K562 (cell line): ENCODE results near the gene TNKS2. TPM values are rescaled to one million over a fixed set of nuclear protein-coding genes. Genes with fewer than 3 reads are reported as not detected.

Experiments
- ATAC-seq: fragments of 200-7000 bp; cut with Tn5 transposase; 3 replicates; pipeline ENCODE4 v1.9.1; 2020; ENCODE audit warnings: moderate library complexity
- BruUV-seq: library from RNA; stranded (reverse); fragments of 400-500 nt; replicated peaks from 2 replicates; lab custom pipeline; 2021; lab: Mats Ljungman, UMichigan
- CTCF ChIA-PET: fragments of 300-600 bp; formaldehyde crosslinking; extraction: SDS; loops from one replicate; lab custom pipeline; 2021; ENCODE audit warnings: low intra/inter-chr PET ratio; lab: Yijun Ruan, JAX
- POLR2A ChIA-PET: fragments of 300-600, 350-650 bp; sonication (Branson Sonifier 250); formaldehyde crosslinking; extraction: SDS; loops from one replicate; lab custom pipeline; 2021; ENCODE audit warnings: antibody characterized with exemption, inconsistent platforms; lab: Yijun Ruan, JAX
- DNase-seq, 4 experiments: peaks; one replicate each; pipeline versions ENCODE4 v3.0.0 to v3.0.0-alpha.2; 2011 to 2018; ENCODE audit warnings: low spot score in 3 of 4, mixed read lengths in 3 of 4; ENCODE audit errors: extremely low read depth in 1 of 4
- FAIRE-seq: peaks from 2 replicates; lab custom pipeline; 2011; peaks lifted over from hg19 to GRCh38; lab: Jason Lieb, UNC
- H2AFZ ChIP-seq: 2 replicates; pipeline ENCODE4 v1.6.0; 2011; ENCODE audit warnings: low read depth, low read length, control low read depth, inconsistent platforms
- H3K27ac ChIP-seq: fragments of 200-600 bp; 3 replicates; pipeline ENCODE4 v1.8.0; 2011; ENCODE audit warnings: low read depth, mild to moderate bottlenecking, control low read depth, inconsistent platforms, low read length, moderate library complexity, mixed read lengths; ENCODE audit errors: extremely low read depth
- H3K27me3 ChIP-seq, 2 experiments: fragments of 300-600 bp in 1 of 2; 2 replicates in 1 of 2; 3 replicates in 1 of 2; pipeline versions ENCODE4 v1.6.0 to v1.8.0; 2011; ENCODE audit warnings: inconsistent platforms in 2 of 2, low read length in 2 of 2, mild to moderate bottlenecking in 1 of 2, mixed read lengths in 1 of 2, moderate library complexity in 1 of 2; ENCODE audit not compliant: control insufficient read depth in 2 of 2, insufficient read depth in 2 of 2
- H3K36me3 ChIP-seq: fragments of 300-600 bp; 3 replicates; pipeline ENCODE4 v1.8.0; 2011; ENCODE audit warnings: mild to moderate bottlenecking, low read length, inconsistent platforms; ENCODE audit not compliant: control insufficient read depth, insufficient read depth
- H3K4me1 ChIP-seq, 2 experiments: fragments of 200-600 bp in 1 of 2; replicated peaks in 1 of 2; 2 replicates in 1 of 2; 3 replicates in 1 of 2; pipeline versions ENCODE4 v1.5.1 to v1.8.0; 2011; ENCODE audit warnings: inconsistent platforms in 2 of 2, low read length in 2 of 2, mild to moderate bottlenecking in 1 of 2, mixed read lengths in 1 of 2, moderate library complexity in 1 of 2; ENCODE audit not compliant: control insufficient read depth in 2 of 2, insufficient read depth in 2 of 2
- H3K4me2 ChIP-seq: 2 replicates; pipeline ENCODE4 v1.6.1; 2011; ENCODE audit warnings: low read length, control low read depth, inconsistent platforms, mixed read lengths; ENCODE audit not compliant: insufficient read depth
- H3K4me3 ChIP-seq: fragments of 200-600 bp; sonication (generic), shearing (Covaris generic); 2 replicates; pipeline ENCODE4 v1.5.1; 2016; ENCODE audit warnings: control low read depth, inconsistent platforms
- H3K79me2 ChIP-seq: fragments of 200-600 bp; 3 replicates; pipeline ENCODE4 v1.8.0; 2011; ENCODE audit warnings: low read length, inconsistent platforms; ENCODE audit not compliant: control insufficient read depth, insufficient read depth
- H3K9ac ChIP-seq, 2 experiments: 2 replicates each; pipeline versions ENCODE4 v1.6.0 to v1.6.1; 2011; ENCODE audit warnings: low read depth in 2 of 2, low read length in 2 of 2, control low read depth in 1 of 2, inconsistent platforms in 1 of 2, mild to moderate bottlenecking in 1 of 2, mixed read lengths in 1 of 2; ENCODE audit not compliant: insufficient read depth in 1 of 2
- H3K9me1 ChIP-seq: one replicate; pipeline ENCODE4 v1.6.0; 2011; ENCODE audit warnings: inconsistent platforms, mild to moderate bottlenecking, low read length, moderate library complexity; ENCODE audit not compliant: control insufficient read depth, insufficient read depth
- H3K9me3 ChIP-seq: replicated peaks from 2 replicates; pipeline ENCODE4 v1.5.1; 2011; ENCODE audit warnings: low read depth, low read length, inconsistent platforms; ENCODE audit not compliant: control insufficient read depth, insufficient read depth
- H4K20me1 ChIP-seq: replicated peaks from 2 replicates; pipeline ENCODE4 v1.6.1; 2011; ENCODE audit warnings: low read length, inconsistent platforms, mixed read lengths; ENCODE audit not compliant: control insufficient read depth, insufficient read depth
- DEAF1 ChIP-seq: fragments of 450-650 bp; formaldehyde crosslinking; IDR thresholded peaks from 2 replicates; pipeline ENCODE4 v1.4.0; 2020; ENCODE audit warnings: mild to moderate bottlenecking, moderate library complexity
- MAFF ChIP-seq: IDR thresholded peaks from 2 replicates; pipeline ENCODE4 v1.6.1; 2012; ENCODE audit warnings: low read length, improper control_type of control experiment
- MED1 ChIP-seq: sonication (generic); formaldehyde crosslinking; IDR thresholded peaks from 2 replicates; pipeline ENCODE4 v1.8.1; 2023; ENCODE audit warnings: missing genetic modification reagents, borderline replicate concordance
- MTA2 ChIP-seq: fragments of 450-650 bp; IDR thresholded peaks from 2 replicates; pipeline ENCODE4 v1.6.1; 2016; ENCODE audit warnings: low read depth
- NFIX ChIP-seq: fragments of 250-450 bp; sonication (Bioruptor Pico); IDR thresholded peaks from 2 replicates; pipeline ENCODE4 v1.4.0; 2020; ENCODE audit warnings: low read depth, mild to moderate bottlenecking, moderate library complexity
- POLR3A ChIP-seq: IDR thresholded peaks from 2 replicates; pipeline ENCODE4 v1.6.1; 2011; ENCODE audit warnings: borderline replicate concordance, mild to moderate bottlenecking, moderate library complexity; ENCODE audit not compliant: insufficient read length, insufficient read depth; ENCODE audit errors: extremely low read depth
- RCOR1 ChIP-seq, 2 experiments: IDR thresholded peaks; 2 replicates each; pipeline ENCODE4 v1.6.1; 2012; ENCODE audit warnings: low read depth in 2 of 2, low read length in 2 of 2, borderline replicate concordance in 1 of 2, improper control_type of control experiment in 1 of 2
- RFX1 ChIP-seq: fragments of 450-650 bp; IDR thresholded peaks from 2 replicates; pipeline ENCODE4 v1.6.1; 2016; ENCODE audit warnings: mild to moderate bottlenecking, moderate library complexity
- SIRT6 ChIP-seq: IDR thresholded peaks from one replicate; pipeline ENCODE4 v1.6.1; 2012; ENCODE audit warnings: low read depth, mild to moderate bottlenecking, control low read depth, inconsistent platforms, low read length, moderate library complexity
- ZNF408 ChIP-seq: fragments of 250-450 bp; sonication (Bioruptor Pico); IDR thresholded peaks from 2 replicates; pipeline ENCODE4 v1.4.0; 2020; ENCODE audit warnings: low read depth, mild to moderate bottlenecking, moderate library complexity
- WGBS: fragments of 100-300 bp; shearing (Covaris generic); methylation state at CpG from one replicate; pipeline ENCODE4 v1.1.6; 2016; ENCODE audit warnings: low coverage, mixed read lengths; ENCODE audit not compliant: insufficient coverage; ENCODE audit errors: missing lambda C conversion rate; 5-methylcytosine and 5-hydroxymethylcytosine counted together
- in situ Hi-C: fragments of 300-500 bp; cut with MboI; formaldehyde crosslinking; loops from 4 replicates; pipeline ENCODE4 v1.15.0; 2018; ENCODE audit warnings: inconsistent platforms, mixed read lengths
- intact Hi-C: fragments of 100-400 bp; cut with micrococcal nuclease; formaldehyde crosslinking; loops from 2 replicates; pipeline ENCODE4 v1.14.2; 2022
- polyA plus RNA-seq, 8 experiments: library from polyadenylated mRNA; depleted of rRNA in 4 of 8; stranded (reverse) in 5 of 8; unstranded in 3 of 8; fragments of >200 nt; fragmentation: Nextera tagmentation in 2 of 8; fragmentation: Illumina TruSeq in 1 of 8; extraction: Ambion mirVana in 2 of 8; extraction: Trizol in 1 of 8; gene quantifications; 2 replicates each; pipeline versions ENCODE4 v1.2.1 to v1.2.3, GENCODE V29; 2011 to 2014; ENCODE audit warnings: inconsistent platforms in 1 of 8, missing spikeins in 1 of 8
- total RNA-seq, 7 experiments: library from RNA; depleted of rRNA in 6 of 7; stranded (reverse); fragments of >200 nt in 6 of 7; fragmentation: Illumina TruSeq in 2 of 7; extraction: Trizol in 2 of 7; gene quantifications; 2 replicates each; pipeline versions ENCODE4 v1.2.1 to v1.2.3, GENCODE V29; 2011 to 2021; ENCODE audit warnings: low replicate concordance in 1 of 7
- TF ChIP-seq, protein P1 (sequence below): fragments of 250-450 bp; sonication (Bioruptor Pico); IDR thresholded peaks from 2 replicates; pipeline ENCODE4 v1.5.0; 2021
- TF ChIP-seq, protein P2 (sequence below): fragments of 450-650 bp; formaldehyde crosslinking; IDR thresholded peaks from 2 replicates; pipeline ENCODE4 v1.4.0; 2022; ENCODE audit warnings: missing genetic modification characterization

TNKS2 gene
- total and polyA plus RNA-seq, 9 of the 15 experiments (the other 6 are each of a cell fraction or from before 2014, with no cell fraction given), result 3.5 to 19.8 (median 8.6) TPM

DNA sequence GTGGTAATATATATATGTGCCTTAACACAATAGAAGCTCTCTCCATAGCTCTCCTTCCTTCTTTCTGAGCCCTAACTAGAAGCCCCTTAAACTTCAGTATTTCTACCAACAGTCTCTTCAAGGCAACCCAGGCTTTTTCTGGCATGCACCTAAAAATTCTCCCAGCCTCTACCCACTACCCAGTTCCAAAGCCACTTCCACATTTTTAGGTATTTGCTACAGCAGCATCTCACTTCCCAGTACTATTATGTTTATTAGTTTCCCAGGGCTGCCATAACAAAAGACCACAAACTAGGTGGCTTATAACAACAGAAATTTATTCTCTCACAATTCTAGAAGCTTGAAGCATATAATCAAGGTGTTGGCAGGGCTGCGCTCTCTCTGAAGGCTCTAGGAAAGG, 15.7 kb upstream of the TNKS2 start (continued):
- TF ChIP-seq, protein P1, sequence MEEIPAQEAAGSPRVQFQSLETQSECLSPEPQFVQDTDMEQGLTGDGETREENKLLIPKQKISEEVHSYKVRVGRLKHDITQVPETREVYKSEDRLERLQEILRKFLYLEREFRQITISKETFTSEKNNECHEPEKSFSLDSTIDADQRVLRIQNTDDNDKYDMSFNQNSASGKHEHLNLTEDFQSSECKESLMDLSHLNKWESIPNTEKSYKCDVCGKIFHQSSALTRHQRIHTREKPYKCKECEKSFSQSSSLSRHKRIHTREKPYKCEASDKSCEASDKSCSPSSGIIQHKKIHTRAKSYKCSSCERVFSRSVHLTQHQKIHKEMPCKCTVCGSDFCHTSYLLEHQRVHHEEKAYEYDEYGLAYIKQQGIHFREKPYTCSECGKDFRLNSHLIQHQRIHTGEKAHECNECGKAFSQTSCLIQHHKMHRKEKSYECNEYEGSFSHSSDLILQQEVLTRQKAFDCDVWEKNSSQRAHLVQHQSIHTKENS (CRISPR knock-in tag), result no peak
- TF ChIP-seq MED1 (CRISPR knock-in tag), result no peak

- no peaks in the 10 kb centered on the region for H3K4me1 ChIP-seq
- H3K9me1 ChIP-seq, result no peaks in the 10 kb centered on the region
- no peak overlapping the region for H3K4me3 ChIP-seq
- TF ChIP-seq ZNF408 (no peak), DEAF1 (CRISPR knock-in tag) (no peak), SIRT6 (no peak), MAFF (no peak), POLR3A (no peak), RCOR1 (IDR thresholded peaks at IDR 0.05; ENCODE audit: borderline replicate concordance in 1 of 2, low read depth in 2 of 2, low read length in 2 of 2) (no peak), RFX1 (no peak), NFIX (CRISPR knock-in tag) (no peak), MTA2 (no peak)
- TF ChIP-seq, protein P2, sequence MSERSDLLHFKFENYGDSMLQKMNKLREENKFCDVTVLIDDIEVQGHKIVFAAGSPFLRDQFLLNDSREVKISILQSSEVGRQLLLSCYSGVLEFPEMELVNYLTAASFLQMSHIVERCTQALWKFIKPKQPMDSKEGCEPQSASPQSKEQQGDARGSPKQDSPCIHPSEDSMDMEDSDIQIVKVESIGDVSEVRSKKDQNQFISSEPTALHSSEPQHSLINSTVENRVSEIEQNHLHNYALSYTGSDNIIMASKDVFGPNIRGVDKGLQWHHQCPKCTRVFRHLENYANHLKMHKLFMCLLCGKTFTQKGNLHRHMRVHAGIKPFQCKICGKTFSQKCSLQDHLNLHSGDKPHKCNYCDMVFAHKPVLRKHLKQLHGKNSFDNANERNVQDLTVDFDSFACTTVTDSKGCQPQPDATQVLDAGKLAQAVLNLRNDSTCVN (CRISPR knock-in tag), result no peak
- TF ChIP-seq, protein P1 (CRISPR knock-in tag), result no peak
- no peak for DNase-seq
- no peaks in the 10 kb centered on the region for H4K20me1 ChIP-seq
- H3K9me3 ChIP-seq, result no peaks in the 10 kb centered on the region
- H3K36me3 ChIP-seq, result no peaks in the 10 kb centered on the region
- H3K27ac ChIP-seq, result no peak overlapping the region
- H3K27me3 ChIP-seq, result no peaks in the 10 kb centered on the region
- in situ Hi-C loops, result no loop called here
- no peak for ATAC-seq
- ChIA-PET POLR2A (no interaction called here), CTCF (no interaction called here)
- intact Hi-C loops, result no loop called here
- H3K9ac ChIP-seq, result no peak overlapping the region
- no peaks in the 10 kb centered on the region for H3K79me2 ChIP-seq
- no peak overlapping the region for H3K4me2 ChIP-seq
- BruUV-seq, result no TSS peak
- 0% methylated on average over 1 of the region's 1 CpG for WGBS
- FAIRE-seq, result no peak
- no peak overlapping the region for H2AFZ ChIP-seq
Measured at GRCh38 chr10:91785830-91786229, 12.4 kb upstream of the TNKS2 start.
